Activated CD4-positive, alpha-beta T cell treated with anti-CD3 and anti-CD28 coated beads, Interleukin-2, Interleukin-4, amounts not matched to agents 100 ng/mL and 50 ng/mL, durations not matched to agents 16 hours and 8 hours (primary cell): Measurements from ENCODE around the gene C9orf78.

Experiments used
- DNase-seq: peaks from one replicate; pipeline ENCODE4 v3.0.0-alpha.2; 2020; ENCODE audit warnings: low spot score

Gene C9orf78

GRCh38 chr9:129835128-129835859, at the start of gene C9orf78, which contains the start of gene USP20:
Gene C9orf78, minus strand, starts transcription at chr9:129835275. Its CDS starts 54 bp downstream, at chr9:129835221.
Gene USP20, plus strand, starts transcription at chr9:129835458. Its CDS starts 17,098 bp downstream, at chr9:129852556.
- DNase-seq: peak; percentile 98

- DNase-seq: peak; percentile 96
These were observed 49.3 kb upstream of the C9orf78 start for GRCh38 chr9:129884220-129885017.

- no peak for DNase-seq
These were observed 46.7 kb upstream of the C9orf78 start for GRCh38 chr9:129881547-129882324.

GRCh38 chr9:129880654-129881546, 45.8 kb upstream of the C9orf78 start:
- no peak for DNase-seq

- no peak for DNase-seq
These were observed 45.0 kb upstream of the C9orf78 start for GRCh38 chr9:129879991-129880653.

- DNase-seq: no peak
These were observed 44.1 kb upstream of the C9orf78 start for GRCh38 chr9:129879103-129879699.

GRCh38 chr9:129878291-129878690, 43.2 kb upstream of the C9orf78 start:
- DNase-seq: no peak

- DNase-seq: no peak
These were observed 41.7 kb upstream of the C9orf78 start for GRCh38 chr9:129876815-129877214.

GRCh38 chr9:129875687-129876395, 40.8 kb upstream of the C9orf78 start:
- no peak for DNase-seq

- DNase-seq: no peak
These were observed 40.1 kb upstream of the C9orf78 start for GRCh38 chr9:129875181-129875611.

- DNase-seq: no peak
These were observed 39.4 kb upstream of the C9orf78 start for GRCh38 chr9:129874261-129875101.

- DNase-seq: no peak
These were observed 38.6 kb upstream of the C9orf78 start for GRCh38 chr9:129873563-129874190.

- no peak for DNase-seq
These were observed 36.0 kb upstream of the C9orf78 start for GRCh38 chr9:129871046-129871445.

- DNase-seq: no peak
These were observed 34.8 kb upstream of the C9orf78 start for GRCh38 chr9:129869585-129870501.

- peak; percentile 90 for DNase-seq
These were observed 33.9 kb upstream of the C9orf78 start for GRCh38 chr9:129868872-129869486.

GRCh38 chr9:129868023-129868871, 33.2 kb upstream of the C9orf78 start:
- DNase-seq: no peak
